Ureter (tissue), 1 donor: ENCODE measurements around the gene SYT7. TPM values are rescaled to one million over a fixed set of nuclear protein-coding genes. Genes with fewer than 3 reads are reported as not detected.

Experiments used
- DNase-seq: peaks from one replicate; pipeline ENCODE4 v3.0.0-alpha.2; 2020; ENCODE audit warnings: low spot score
- total RNA-seq: library from RNA; stranded (reverse); gene quantifications from one replicate; pipeline ENCODE4 v1.2.4, GENCODE V29; 2023
- donor health status: DM: yes; HTN: yes; CAD: no.

Gene SYT7
- total RNA-seq, 1 donor from 2014 or later: 6.7 TPM

DNA sequence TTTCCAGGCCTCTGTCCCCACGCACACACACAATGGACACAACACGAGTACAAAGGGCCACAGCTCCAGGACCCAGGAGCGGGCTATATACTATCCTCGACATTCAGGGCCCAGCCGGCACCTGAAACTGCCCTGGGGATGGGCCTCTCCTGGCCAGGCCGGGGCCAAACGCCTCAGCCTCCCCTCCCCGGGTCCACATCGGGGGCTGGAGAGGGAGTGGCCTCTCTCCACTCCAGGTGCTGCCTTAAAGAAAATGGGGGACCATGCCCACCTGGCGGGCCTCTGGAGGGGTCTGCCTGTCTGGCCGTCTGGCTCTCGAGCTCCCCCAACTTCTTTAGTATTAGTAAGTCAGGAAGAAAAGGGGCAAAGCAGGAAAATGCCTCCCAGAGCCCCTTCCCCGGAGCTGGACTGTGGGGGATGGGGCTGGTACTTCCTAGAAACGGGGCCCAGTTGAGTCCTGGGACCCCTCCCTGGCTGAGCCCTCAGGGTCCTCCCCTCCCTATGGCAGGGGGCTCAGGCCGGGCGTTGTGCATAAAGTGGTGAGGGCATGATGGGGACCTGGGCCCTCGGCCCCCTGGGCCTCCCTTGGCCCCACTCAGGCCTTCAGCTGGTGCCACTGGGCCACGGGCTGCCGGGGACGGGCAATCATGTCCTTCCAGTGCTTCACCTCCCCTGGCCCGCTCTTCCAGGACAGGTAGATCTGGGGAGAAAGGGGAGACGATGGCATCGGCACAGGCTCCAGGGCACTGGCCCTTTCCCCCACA, 62.7 kb downstream of the SYT7 start:
- no peak for DNase-seq

DNA sequence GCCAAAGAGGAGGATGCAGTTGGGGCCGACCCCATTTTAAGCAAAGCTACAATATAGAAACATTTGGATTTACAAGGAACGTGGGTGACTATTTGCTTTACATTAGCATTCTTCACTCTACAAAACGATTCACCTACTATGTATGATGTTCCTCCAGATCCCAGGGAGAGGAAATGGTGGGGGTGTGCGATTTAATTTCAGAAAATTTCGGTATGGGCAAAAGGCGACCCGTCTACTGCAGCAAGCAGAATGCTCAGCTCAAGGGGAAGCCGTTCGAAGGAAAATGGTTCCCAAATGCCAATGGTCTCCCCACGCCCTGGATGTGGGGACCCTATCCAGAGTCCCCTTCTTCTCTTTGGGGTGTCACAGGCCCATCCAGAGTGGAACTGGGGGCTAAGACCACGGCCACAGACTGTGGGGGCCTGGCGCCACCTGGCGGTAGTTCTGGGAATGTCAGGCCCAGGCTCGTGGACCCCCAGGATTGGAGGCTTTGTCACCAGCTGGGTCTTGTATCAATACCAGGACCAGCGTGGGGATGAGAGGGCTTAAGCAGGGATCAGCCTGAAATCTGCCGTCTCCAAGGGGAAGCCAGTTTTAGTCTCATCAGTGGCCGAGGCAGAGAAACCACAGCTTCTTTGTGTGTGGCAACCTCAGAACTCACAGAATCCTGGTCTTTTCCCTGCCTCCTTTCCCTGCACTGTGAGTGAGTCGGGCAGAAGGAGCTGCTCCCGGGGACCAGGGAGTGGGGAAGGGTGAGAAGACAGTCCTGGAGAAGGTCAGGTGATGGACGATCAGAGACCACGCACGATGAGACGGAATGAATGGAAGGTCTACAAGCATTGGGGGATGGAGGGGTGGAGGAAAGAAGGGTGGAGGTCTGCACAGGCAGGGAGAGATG, 64.0 kb downstream of the SYT7 start:
- no peak for DNase-seq

DNA sequence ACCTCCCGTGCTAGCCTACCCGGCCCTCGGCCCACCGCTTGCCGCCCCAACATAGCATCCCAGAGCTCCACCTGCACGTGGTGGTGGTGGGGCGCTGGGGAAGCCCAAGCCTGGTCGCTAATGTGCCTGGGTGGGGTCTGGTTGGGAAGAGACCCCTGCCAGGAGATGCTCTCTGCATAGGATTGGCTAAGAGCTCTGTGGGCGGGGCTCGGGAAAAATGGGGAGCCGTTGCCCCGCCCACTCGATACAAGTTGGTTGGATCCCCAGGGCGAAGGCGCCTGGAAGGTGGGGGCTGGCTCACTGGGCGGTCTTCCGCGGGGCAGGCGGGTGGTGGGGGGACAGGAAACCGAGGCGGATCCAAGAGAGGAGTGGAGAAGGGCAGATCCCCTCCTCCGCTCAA, 64.7 kb downstream of the SYT7 start:
- DNase-seq: no peak

DNA sequence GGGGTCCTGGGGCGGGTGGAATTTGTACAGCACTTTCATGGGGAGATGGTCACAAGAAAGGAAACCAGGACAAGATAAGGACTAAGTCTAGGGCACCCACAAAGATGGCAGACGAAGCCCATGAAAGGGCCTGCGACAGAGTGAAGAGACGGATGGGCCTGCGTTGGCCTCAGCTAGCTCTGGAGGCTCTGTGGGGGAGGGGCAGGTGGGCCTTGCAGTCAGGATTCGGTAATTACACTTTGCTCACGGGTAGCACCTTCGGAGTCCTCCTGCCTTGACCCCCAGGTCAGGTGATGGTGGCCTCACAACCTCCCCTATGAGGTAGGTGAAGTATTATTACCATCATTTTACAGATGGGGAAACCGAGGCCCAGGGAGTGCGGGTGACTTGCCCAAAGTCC, 65.2 kb downstream of the SYT7 start:
- DNase-seq: no peak

DNA sequence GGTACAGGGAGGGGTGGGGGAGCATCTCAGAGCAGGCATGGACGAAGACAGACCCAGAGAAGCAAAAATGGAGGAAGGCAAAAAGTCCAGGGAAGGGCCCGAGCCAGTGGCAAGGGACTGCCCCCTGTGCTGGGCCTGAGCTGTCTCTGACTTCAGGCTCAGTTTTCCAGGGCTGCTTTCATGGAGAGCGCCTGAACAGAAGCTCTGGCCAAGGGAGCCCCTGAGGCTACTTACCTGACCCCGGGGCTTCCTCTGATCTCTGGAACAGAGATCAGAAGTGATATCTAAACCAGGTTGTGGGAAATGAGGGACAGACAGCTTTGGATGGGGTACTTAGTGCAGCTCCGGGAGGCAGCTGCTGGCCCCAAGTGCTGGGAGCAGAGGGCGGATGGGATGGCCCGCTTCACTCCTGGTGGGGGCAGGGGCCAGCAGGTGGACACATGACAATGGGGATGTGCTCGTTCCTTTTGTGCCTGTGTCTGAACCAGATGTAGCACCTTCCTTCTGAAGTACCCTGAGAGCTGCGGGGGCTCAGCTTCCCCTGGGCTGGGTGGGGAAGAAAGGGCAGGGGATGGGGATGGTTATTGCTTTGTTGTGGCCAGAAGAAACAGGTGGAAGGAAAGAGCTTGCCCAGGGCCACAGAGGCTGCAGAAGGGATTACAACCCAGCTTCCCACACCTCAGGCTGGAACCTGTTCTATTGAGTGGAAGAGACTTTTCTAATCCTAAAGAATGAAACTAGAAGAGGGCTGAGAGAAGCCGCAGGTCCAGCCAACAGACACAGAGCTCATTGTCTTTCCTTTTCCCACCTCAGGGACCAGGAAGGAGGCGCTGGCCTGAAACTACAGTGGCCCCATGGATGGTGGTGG, 66.6 kb downstream of the SYT7 start:
- no peak for DNase-seq

DNA sequence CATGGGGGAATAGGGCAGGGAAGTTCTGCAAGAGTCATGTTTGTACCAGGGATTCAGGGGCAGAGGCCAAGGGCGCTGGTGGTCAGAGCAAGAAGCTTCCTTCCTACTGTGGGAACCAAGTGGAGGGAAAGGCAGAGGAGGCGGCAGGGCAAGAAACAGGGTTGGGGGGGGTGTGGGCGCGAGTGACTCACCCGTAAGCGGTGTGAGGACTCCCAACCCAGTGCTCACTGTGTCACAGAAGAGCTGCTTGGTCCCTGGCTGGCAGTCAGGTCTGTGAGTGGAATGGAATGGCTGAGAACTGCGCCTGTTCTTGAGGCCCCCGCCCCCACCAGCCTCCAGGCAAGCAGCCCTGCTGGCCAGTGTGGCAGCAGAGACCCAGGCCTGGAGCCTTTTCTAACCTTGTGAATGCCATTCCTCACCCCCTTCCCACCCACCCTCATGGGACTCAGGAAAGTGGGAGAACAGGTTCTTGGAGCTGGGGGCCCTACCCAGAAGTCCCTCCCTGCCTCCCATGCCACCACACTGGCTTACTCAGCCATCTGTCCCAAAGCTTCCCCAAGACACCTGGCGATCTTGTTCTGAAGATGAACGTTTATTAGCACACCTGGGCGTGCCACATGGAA, 67.6 kb downstream of the SYT7 start:
- no peak for DNase-seq

DNA sequence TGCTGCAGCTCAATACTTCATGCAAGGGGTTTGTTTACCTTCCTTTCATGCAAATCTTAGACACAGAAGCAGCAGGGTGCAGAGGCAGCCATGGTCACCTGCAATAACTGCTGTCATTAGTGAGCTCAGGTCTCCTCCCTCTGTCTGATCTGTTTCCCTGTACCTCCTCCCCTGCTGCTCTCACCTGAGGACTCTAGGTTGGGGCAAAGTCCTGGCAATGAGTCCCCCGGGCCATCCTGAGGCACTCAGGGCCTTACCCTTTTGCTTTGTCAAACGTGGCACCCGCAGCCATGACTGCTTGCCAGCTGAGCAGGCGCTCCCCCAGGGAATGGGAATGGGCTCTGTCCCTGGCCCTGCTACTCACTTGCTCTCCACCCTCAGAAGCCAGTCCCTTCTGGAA, 68.4 kb downstream of the SYT7 start:
- DNase-seq: no peak

DNA sequence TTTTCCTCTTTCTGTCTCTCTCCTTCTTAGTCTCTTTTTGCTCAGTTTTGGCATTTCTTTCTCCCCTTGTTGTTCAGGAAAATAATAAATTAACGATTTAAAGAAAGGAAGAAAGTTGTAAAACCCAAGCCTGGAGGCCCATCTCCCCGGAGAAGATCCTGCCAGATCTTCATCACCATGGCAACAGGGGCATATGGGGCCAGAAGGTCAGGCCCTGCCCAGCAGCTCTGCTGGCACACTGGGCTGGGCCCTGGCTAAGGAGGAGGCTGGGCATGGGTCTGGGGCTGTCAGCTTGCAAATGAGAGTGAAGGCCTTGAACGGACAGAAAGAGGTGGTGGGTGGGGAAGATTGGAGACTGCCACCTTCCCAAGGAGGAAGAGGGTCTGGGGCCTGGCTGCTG, 69.5 kb downstream of the SYT7 start:
- DNase-seq: no peak

DNA sequence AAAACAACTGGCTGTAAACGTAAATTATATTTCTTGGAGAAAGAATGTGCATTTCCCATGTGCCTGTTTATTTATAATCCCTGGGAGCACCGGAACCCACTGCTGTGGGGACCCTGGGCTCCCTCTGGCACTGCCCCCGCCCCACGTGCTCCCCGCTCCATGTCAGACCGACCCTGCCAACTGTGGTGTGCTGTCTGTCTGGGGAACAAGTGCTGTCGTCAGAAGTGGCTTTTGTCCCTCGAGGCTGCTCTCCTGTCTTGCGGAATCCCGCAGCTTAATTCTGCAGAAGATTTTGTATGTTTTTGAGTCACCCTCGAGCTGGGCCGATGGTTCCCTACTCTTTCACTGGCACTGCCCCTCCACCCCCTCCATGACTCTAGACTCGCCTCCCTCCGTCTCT, 69.9 kb downstream of the SYT7 start:
- no peak for DNase-seq

DNA sequence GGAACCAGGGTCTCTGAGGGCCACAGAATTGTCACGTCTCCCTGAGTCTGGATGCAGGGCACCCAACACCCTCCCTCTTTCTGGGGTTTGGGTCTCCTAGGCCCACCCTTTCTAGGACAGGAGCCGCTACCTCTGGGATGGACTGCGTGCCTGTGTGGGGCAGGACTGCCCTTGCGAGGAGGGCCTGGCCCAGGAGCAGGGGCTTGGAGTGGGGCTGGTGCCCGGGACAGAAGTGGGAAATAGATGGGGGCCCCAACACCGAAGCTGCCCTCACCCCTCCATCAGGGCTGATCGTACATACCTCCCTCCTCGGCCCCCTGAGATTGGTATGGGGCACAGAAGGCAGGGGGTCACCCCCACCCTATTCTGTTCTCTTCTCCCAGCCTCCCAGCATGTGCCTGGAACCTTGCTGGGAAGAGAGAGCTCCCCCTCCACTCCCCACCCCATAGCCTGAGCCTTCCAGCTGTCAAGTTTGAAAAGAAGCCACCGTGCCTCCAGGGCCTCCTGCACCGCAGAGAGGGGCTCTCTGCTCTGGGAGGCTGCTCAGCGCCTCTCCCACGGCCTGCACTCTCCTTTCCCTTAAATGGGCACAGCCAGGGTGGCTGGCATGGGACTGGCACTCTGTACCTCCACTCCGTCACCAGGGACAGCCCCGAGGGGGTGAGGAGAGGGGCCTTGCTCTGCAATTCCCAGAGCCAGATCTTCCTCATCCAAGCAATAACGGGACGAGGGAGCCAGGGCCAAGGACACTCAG, 70.5 kb downstream of the SYT7 start:
- DNase-seq: no peak

DNA sequence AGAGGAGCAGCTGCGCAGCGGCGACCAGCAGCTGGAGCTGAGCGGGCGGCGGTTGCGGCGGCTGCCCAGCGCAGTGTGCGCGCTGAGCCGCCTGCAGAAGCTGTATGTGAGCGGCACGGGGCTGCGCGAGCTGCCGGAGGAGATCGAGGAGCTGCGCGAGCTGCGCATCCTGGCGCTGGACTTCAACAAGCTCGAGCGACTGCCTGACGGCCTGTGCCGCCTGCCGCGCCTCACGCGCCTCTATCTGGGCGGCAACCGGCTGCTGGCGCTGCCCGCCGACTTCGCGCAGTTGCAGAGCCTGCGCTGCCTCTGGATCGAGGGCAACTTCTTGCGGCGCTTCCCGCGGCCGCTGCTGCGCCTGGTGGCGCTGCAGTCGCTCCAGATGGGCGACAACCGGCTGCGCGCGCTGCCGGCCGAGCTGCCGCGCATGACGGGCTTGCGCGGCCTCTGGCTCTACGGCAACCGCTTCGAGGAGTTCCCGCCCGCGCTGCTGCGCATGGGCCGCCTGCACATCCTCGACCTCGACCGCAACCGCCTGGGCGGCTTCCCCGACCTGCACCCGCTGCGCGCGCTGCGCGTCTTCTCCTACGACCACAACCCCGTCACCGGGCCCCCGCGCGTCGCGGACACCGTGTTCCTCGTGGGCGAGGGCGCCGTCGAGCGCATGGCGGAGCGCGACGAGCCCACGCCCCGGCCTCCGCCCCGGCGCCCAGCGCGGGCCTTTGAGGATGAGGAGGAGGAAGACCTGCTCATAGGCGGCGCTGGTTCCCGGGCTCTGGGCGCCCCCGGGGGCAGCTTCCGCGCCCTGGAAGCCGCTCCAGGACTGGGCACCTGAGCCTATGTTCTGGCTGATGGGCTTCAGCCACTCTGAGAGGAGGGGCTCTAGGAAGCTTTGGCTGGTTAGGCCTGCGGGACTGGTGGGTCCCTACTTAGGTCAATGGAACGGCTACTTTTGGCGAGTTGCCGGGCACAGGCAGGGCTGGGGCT, 71.5 kb downstream of the SYT7 start:
- peak; percentile 53 for DNase-seq

DNA sequence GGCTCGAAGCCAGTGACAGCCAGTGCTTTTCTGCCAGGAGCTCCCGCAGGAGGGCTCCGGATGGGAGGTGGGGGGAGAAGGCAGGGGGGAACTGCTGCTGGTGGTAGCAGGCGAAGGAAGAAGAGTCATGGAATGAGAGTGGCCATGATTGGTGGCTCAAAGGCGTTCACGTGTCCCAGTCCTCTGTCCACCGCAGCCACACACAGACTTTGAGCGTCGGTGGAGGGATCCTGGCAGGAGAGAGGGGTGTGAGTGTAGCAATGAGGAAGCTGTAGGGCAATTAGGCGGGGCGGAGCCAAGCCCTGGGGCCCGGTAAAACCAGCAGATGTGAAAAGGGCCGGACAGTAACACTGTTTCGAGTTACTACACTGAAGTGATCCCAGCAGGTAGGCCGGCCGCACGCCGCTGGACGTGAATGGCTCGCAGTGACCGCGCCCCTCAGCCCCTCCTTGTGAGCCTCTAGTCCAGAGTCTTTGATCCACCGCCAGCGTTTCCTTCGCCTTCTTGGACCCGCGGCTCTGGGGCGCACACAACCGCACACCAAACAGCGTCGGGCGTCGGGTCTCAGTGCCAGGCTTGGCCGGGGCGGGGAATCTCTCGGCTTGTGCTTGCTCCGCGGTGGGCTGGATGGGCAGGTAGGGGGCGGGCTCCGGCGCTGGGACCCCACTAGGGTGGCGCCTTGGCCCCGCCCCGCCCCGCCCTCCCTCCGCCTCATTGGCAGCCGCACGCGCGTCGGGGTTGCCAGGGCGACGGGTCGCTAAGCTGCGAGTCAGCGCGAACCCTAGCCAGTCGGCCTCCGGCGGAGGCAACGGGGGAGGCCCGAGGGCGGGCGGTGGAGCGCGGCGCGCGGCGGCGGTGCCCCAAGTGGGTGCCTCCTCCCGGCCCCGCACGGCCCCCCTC, 72.7 kb downstream of the SYT7 start, which contains the start of gene LRRC10B:
Gene LRRC10B (plus strand): TSS at position 788 of the 900 bp plus-strand sequence. CDS start 250 bp downstream, outside the sequence.
- no peak for DNase-seq

DNA sequence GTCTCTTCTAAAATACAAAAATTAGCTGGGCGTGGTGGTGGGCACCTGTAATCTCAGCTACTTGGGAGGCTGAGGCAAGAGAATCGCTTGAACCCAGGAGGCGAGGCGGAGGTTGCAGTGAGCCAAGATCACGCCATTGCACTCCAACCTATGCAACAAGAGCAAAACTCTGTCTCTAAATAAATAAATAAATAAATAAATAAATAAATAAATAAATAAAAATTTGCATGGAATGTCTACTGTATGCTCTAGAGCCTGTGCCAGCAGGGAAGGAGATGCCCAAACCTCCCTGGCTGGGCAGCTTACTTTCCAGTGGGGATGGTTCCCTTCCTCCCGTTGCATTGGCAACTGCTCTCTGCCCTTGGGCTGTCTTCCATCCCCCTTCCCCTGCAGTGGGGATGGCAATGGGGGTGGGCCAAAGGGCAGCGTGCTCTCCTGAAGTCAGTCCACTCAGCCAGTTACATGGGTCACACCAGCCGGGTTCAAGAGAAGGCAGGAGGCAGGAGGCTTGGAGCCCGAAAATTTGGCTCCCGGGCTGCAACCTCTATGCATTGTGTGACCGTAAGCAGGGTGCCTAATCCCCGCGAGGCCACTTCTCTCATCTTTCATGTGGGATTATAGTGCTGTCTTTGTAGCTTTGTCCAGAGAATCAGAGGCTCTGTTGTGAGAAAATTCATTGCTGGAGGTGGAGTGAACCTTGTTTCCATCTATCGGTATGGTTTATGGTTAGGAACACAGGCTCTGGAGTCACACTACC, 73.7 kb downstream of the SYT7 start:
- DNase-seq: no peak

DNA sequence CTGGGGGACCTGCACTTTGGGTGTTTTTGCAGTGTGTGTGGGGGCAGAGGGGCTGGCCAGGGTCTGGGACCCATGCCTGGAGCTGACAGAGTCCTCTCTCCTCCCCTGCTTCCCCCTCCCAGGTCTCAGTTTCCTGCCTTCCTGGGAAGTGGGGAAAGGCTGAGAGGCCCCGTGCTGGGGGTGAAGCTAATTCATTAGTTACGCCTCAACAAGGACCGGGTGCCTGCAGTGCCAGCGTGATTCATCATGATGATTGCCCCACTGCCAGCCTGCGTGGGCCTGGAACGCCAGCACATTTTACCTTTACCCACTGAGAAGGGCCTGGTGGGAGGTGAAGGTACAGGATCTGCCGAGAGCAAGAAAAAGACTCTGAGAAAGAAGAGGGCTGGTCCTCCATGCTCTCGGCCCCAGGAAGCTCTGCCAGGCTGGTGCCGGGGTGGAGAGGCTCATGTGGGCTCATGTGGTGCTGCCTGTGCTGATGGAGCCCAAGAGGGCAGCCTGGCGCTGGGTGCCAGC, 75.2 kb downstream of the SYT7 start:
- no peak for DNase-seq

DNA sequence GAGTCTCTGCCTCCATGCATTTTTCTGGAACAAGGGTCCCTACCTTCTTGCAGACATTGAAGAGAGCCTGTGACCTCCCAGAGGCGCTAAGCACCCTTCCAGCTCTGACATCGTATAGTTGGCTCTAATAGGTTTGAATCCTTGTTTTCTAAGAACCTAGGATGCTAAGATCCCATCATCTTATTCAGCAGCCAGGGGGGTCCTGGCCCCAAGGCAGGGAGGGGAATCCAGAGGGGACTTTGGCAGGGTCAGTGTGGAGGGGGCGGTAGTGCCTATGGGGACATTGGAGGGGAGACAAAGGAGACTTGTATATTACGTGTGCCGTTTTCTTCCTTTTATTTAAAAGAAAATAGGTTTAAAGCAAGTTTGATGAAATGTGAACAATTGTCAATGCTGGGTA, 75.8 kb downstream of the SYT7 start:
- no peak for DNase-seq

DNA sequence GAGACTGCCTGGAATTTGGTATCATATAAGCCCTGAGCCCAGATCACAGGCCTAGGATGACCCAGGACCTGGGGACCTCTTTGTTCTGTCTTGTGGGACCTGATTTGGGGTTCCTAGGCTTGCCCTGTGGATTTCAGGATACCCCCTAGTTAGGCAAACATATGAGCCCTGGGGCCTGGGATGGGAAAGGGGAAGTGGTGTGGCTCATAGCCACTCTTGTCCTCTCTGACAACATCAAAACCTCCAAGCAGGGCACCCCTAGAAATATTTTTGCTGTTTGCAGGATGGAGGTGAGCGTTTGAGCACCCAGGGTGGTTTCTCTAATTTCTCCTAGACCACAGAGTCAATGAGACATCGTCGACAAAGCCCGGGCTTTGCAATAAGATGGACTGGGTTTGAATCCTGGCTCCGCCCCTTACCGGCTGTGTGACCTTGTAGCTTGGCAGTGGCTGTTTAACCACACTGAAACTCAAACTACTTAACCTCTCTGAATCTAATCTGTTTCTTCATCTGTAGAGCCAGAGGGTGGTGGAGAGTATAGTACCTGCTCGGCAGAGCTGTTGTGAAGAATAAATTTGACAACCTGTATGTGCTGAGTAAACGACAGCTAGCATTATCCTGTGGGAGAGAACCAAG, 77.6 kb downstream of the SYT7 start:
- no peak for DNase-seq

DNA sequence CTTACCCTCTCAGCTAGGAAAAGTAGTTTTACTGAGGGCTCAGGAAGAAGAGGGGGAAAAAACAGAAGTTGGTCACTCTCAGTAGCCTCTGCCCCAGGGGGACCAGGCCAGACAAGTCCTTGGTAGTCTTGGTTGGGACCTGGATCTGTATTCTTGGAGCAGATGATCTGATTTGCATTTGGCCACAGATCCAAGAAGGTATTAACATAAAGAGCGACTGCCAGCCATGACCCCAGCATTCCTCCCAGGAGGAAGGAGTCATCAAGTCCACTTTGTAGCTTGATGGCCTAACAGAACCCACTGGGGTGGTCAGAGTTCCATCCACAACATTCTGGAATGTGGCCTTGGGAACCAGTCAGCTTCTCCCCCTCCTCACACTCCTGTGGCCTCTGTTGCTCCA, 78.4 kb downstream of the SYT7 start:
- no peak for DNase-seq
